C4-2B (cell line): ENCODE measurements around the gene ZNF14.

Experiments
- ZFX ChIP-seq: fragments of 450-650 bp; IDR thresholded peaks from 2 replicates; pipeline ENCODE4 v1.6.1; 2017
- TF ChIP-seq, protein P1 (sequence below): fragments of 450-650 bp; conservative IDR thresholded peaks from 2 replicates; pipeline ENCODE4 v1.5.1; 2017; ENCODE audit warnings: mild to moderate bottlenecking

DNA sequence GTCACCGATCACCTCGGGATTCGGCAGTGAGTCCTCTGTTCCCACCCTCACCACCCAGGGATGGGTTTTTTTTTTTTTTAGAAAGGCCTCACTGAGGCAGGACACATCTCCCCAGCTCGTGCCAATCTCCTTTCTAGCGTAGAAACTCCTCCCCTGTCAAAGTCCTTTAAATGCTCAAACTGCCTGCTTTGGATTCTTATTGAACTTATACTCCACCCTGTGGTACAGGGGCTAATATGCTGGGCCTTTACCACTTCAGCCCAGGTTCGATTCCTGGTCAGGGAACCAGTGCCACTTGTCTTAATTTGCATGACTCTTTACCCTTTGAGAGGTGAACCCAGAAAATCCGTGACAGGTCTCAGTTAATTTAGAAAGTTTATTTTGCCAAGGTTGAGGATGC is 8.3 kb upstream of the ZNF14 start:
- TF ChIP-seq, protein P1, sequence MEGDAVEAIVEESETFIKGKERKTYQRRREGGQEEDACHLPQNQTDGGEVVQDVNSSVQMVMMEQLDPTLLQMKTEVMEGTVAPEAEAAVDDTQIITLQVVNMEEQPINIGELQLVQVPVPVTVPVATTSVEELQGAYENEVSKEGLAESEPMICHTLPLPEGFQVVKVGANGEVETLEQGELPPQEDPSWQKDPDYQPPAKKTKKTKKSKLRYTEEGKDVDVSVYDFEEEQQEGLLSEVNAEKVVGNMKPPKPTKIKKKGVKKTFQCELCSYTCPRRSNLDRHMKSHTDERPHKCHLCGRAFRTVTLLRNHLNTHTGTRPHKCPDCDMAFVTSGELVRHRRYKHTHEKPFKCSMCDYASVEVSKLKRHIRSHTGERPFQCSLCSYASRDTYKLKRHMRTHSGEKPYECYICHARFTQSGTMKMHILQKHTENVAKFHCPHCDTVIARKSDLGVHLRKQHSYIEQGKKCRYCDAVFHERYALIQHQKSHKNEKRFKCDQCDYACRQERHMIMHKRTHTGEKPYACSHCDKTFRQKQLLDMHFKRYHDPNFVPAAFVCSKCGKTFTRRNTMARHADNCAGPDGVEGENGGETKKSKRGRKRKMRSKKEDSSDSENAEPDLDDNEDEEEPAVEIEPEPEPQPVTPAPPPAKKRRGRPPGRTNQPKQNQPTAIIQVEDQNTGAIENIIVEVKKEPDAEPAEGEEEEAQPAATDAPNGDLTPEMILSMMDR, result no peak
- TF ChIP-seq ZFX, result no peak
